ENCODE results near the gene NIPAL3.
A peak's percentile ranks its signal among the peaks of the same experiment; 100 is the strongest.

The NIPAL3 gene

GRCh38 chr1:24472527-24473251 is 57.1 kb downstream of the NIPAL3 start:
- H3K9ac ChIP-seq (ENCODE audit: low read depth in 1 of 2, low read length in 2 of 2), result no peak overlapping the region
- H3K4me3 ChIP-seq (ENCODE audit: low read length in 2 of 2), result no peak overlapping the region
- H3K9me3 ChIP-seq (ENCODE audit: control insufficient read depth in 2 of 2, low read length in 2 of 2), result no peaks in the 10 kb centered on the region
- H3K27me3 ChIP-seq (ENCODE audit: control insufficient read depth in 2 of 2, insufficient read depth in 2 of 2, low read length in 2 of 2), result no peaks in the 10 kb centered on the region
- H3K27ac ChIP-seq (ENCODE audit: low read depth in 2 of 2, low read length in 2 of 2), result no peak overlapping the region
- H3K36me3 ChIP-seq (ENCODE audit: control insufficient read depth in 2 of 2, insufficient read depth in 2 of 2, low read length in 2 of 2), result peaks cover 2 to 16% of the 10 kb centered on the region in 2 donors
- H3K4me1 ChIP-seq (ENCODE audit: control insufficient read depth in 2 of 2, insufficient read depth in 2 of 2, low read length in 2 of 2), result no peaks in the 10 kb centered on the region

DNA sequence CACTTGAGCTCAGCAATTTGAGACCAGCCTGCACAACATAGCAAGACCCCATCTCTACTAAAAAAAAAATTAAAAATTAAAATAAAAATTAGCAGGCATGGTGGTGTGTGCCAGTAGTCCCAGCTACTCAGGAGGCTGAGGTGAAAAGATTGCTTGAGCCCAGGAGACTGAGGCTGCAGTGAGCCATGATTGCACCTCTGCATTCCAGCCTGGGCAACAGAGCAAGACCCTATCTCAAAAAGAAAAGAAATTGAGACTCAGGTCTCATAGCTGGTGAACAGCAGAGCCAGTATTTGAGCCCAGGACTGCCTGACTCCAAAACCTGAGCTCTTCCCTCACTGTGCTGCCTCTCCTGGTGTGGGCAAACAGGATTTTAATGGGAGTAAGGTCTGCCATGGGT is 58.6 kb downstream of the NIPAL3 start:
- Histone ChIP-seq H3K4me1 (ENCODE audit: control insufficient read depth in 2 of 2, insufficient read depth in 2 of 2, low read length in 2 of 2) (no peaks in the 10 kb centered on the region), H3K27ac (ENCODE audit: low read depth in 2 of 2, low read length in 2 of 2) (no peak overlapping the region), H3K9ac (ENCODE audit: low read depth in 1 of 2, low read length in 2 of 2) (no peak overlapping the region), H3K4me3 (ENCODE audit: low read length in 2 of 2) (no peak overlapping the region), H3K9me3 (ENCODE audit: control insufficient read depth in 2 of 2, low read length in 2 of 2) (no peaks in the 10 kb centered on the region), H3K36me3 (ENCODE audit: control insufficient read depth in 2 of 2, insufficient read depth in 2 of 2, low read length in 2 of 2) (peaks cover 2 to 12% of the 10 kb centered on the region in 2 donors), H3K27me3 (ENCODE audit: control insufficient read depth in 2 of 2, insufficient read depth in 2 of 2, low read length in 2 of 2) (no peaks in the 10 kb centered on the region)

DNA sequence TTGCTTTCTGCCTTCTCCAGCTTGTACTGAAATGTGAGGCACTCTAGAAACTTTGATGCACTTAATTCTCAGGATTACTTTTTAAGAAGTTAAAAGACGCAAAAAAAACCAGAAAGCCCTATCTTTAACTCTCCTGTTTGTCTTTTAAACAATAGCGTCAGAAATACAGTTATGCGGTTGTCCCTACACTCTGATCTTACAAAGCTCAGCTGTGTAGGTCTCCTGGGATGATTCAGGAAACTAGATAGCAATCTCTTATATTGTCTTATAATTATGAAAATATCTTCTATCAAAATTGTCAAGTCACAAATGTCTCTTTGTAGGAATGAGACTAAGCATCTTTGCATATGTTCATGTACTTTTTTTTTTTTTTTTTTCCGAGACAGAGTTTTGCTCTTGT is 60.1 kb downstream of the NIPAL3 start:
- H3K27me3 ChIP-seq (ENCODE audit: control insufficient read depth in 2 of 2, insufficient read depth in 2 of 2, low read length in 2 of 2), result no peaks in the 10 kb centered on the region
- peaks cover 0 to 3% of the 10 kb centered on the region in 2 donors for H3K36me3 ChIP-seq (ENCODE audit: control insufficient read depth in 2 of 2, insufficient read depth in 2 of 2, low read length in 2 of 2)
- no peaks in the 10 kb centered on the region for H3K9me3 ChIP-seq (ENCODE audit: control insufficient read depth in 2 of 2, low read length in 2 of 2)
- H3K4me3 ChIP-seq (ENCODE audit: low read length in 2 of 2), result no peak overlapping the region
- H3K9ac ChIP-seq (ENCODE audit: low read depth in 1 of 2, low read length in 2 of 2), result no peak overlapping the region
- no peaks in the 10 kb centered on the region for H3K4me1 ChIP-seq (ENCODE audit: control insufficient read depth in 2 of 2, insufficient read depth in 2 of 2, low read length in 2 of 2)
- H3K27ac ChIP-seq (ENCODE audit: low read depth in 2 of 2, low read length in 2 of 2), result no peak overlapping the region

DNA sequence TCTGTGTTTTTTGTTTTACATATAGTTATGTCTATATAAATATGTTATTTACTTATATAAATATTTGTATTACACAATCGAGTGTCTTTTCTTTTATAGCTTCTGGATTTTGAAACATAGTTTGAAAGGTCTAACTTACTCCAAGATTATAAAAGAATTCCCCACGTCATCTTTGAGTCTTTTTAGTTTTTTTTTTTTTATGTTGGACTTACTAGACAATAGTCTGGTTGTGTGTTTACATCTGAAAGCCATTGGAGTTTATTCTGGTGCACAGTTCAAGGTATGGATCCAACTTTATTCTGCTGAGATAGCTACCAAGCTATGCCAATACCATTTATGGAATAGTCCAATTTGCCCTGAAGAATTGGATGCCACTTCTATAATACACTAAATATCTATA is 61.0 kb downstream of the NIPAL3 start:
- H3K27me3 ChIP-seq (ENCODE audit: control insufficient read depth in 2 of 2, insufficient read depth in 2 of 2, low read length in 2 of 2), result no peaks in the 10 kb centered on the region
- peaks cover 0 to 3% of the 10 kb centered on the region in 2 donors for H3K36me3 ChIP-seq (ENCODE audit: control insufficient read depth in 2 of 2, insufficient read depth in 2 of 2, low read length in 2 of 2)
- H3K9ac ChIP-seq (ENCODE audit: low read depth in 1 of 2, low read length in 2 of 2), result no peak overlapping the region
- H3K4me3 ChIP-seq (ENCODE audit: low read length in 2 of 2), result no peak overlapping the region
- H3K27ac ChIP-seq (ENCODE audit: low read depth in 2 of 2, low read length in 2 of 2), result no peak overlapping the region
- H3K9me3 ChIP-seq (ENCODE audit: control insufficient read depth in 2 of 2, low read length in 2 of 2), result no peaks in the 10 kb centered on the region
- H3K4me1 ChIP-seq (ENCODE audit: control insufficient read depth in 2 of 2, insufficient read depth in 2 of 2, low read length in 2 of 2), result no peaks in the 10 kb centered on the region

GRCh38 chr1:24477309-24477708 is 61.7 kb downstream of the NIPAL3 start:
- Histone ChIP-seq H3K27me3 (ENCODE audit: control insufficient read depth in 2 of 2, insufficient read depth in 2 of 2, low read length in 2 of 2) (no peaks in the 10 kb centered on the region), H3K9me3 (ENCODE audit: control insufficient read depth in 2 of 2, low read length in 2 of 2) (no peaks in the 10 kb centered on the region), H3K9ac (ENCODE audit: low read depth in 1 of 2, low read length in 2 of 2) (no peak overlapping the region), H3K27ac (ENCODE audit: low read depth in 2 of 2, low read length in 2 of 2) (no peak overlapping the region), H3K4me3 (ENCODE audit: low read length in 2 of 2) (no peak overlapping the region), H3K4me1 (ENCODE audit: control insufficient read depth in 2 of 2, insufficient read depth in 2 of 2, low read length in 2 of 2) (no peaks in the 10 kb centered on the region), H3K36me3 (ENCODE audit: control insufficient read depth in 2 of 2, insufficient read depth in 2 of 2, low read length in 2 of 2) (peaks cover 0 to 3% of the 10 kb centered on the region in 2 donors)

DNA sequence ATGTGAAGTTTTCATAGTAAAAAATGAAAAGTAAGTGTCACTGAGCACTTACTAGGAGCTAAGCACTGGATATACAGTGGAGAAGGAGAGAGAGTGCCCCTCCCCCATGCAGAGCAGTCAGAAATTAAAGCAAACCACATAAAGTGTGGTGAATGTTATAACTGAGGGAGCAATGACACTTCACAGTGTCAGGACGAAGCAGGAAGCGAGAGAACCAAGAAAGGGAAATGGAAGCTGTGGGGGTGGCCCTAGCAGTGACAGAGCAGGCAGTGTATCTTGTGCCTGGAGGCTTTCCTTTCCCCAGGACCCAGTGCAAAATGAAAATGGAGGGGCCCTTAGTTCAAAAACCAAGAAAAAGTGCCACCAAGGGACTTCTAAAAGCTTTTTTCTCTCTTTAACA is 65.5 kb downstream of the NIPAL3 start:
- Histone ChIP-seq H3K9ac (ENCODE audit: low read depth in 1 of 2, low read length in 2 of 2) (no peak overlapping the region), H3K27me3 (ENCODE audit: control insufficient read depth in 2 of 2, insufficient read depth in 2 of 2, low read length in 2 of 2) (no peaks in the 10 kb centered on the region), H3K36me3 (ENCODE audit: control insufficient read depth in 2 of 2, insufficient read depth in 2 of 2, low read length in 2 of 2) (peaks cover 0 to 3% of the 10 kb centered on the region in 2 donors), H3K27ac (ENCODE audit: low read depth in 2 of 2, low read length in 2 of 2) (peak overlapping the region in 1 of 2 donors; percentile 35), H3K9me3 (ENCODE audit: control insufficient read depth in 2 of 2, low read length in 2 of 2) (no peaks in the 10 kb centered on the region), H3K4me3 (ENCODE audit: low read length in 2 of 2) (peak overlapping the region in 1 of 2 donors; percentile 7), H3K4me1 (ENCODE audit: control insufficient read depth in 2 of 2, insufficient read depth in 2 of 2, low read length in 2 of 2) (no peaks in the 10 kb centered on the region)

- Histone ChIP-seq H3K9ac (ENCODE audit: low read depth in 1 of 2, low read length in 2 of 2) (no peak overlapping the region), H3K27ac (ENCODE audit: low read depth in 2 of 2, low read length in 2 of 2) (peak overlapping the region in 1 of 2 donors; percentile 35), H3K4me1 (ENCODE audit: control insufficient read depth in 2 of 2, insufficient read depth in 2 of 2, low read length in 2 of 2) (no peaks in the 10 kb centered on the region), H3K4me3 (ENCODE audit: low read length in 2 of 2) (no peak overlapping the region), H3K27me3 (ENCODE audit: control insufficient read depth in 2 of 2, insufficient read depth in 2 of 2, low read length in 2 of 2) (no peaks in the 10 kb centered on the region), H3K9me3 (ENCODE audit: control insufficient read depth in 2 of 2, low read length in 2 of 2) (no peaks in the 10 kb centered on the region), H3K36me3 (ENCODE audit: control insufficient read depth in 2 of 2, insufficient read depth in 2 of 2, low read length in 2 of 2) (peaks cover 0 to 3% of the 10 kb centered on the region in 2 donors)
These were observed 66.4 kb downstream of the NIPAL3 start for GRCh38 chr1:24481843-24482610.

DNA sequence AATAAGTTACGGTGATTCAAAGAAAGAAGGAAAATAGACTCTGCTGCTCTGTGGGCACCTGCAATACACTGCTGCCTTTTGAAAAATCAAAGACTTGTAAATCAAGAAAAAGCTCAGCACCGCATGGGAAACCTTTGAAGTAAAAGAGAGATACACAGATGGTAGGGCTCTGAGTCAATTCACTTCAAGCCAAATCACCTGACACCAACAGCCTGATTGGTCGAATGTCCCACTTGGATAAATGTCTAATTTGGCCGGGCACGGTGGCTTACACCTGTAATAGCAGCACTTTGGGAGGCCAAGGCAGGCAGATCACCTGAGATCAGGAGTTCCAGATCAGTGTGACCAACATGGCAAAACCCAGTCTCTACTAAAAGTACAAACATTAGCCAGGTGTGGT is 67.8 kb downstream of the NIPAL3 start:
- H3K4me1 ChIP-seq (ENCODE audit: control insufficient read depth in 2 of 2, insufficient read depth in 2 of 2, low read length in 2 of 2), result no peaks in the 10 kb centered on the region
- H3K27ac ChIP-seq (ENCODE audit: low read depth in 2 of 2, low read length in 2 of 2), result no peak overlapping the region
- H3K9ac ChIP-seq (ENCODE audit: low read depth in 1 of 2, low read length in 2 of 2), result no peak overlapping the region
- no peaks in the 10 kb centered on the region for H3K36me3 ChIP-seq (ENCODE audit: control insufficient read depth in 2 of 2, insufficient read depth in 2 of 2, low read length in 2 of 2)
- H3K4me3 ChIP-seq (ENCODE audit: low read length in 2 of 2), result no peak overlapping the region
- H3K27me3 ChIP-seq (ENCODE audit: control insufficient read depth in 2 of 2, insufficient read depth in 2 of 2, low read length in 2 of 2), result no peaks in the 10 kb centered on the region
- H3K9me3 ChIP-seq (ENCODE audit: control insufficient read depth in 2 of 2, low read length in 2 of 2), result no peaks in the 10 kb centered on the region

DNA sequence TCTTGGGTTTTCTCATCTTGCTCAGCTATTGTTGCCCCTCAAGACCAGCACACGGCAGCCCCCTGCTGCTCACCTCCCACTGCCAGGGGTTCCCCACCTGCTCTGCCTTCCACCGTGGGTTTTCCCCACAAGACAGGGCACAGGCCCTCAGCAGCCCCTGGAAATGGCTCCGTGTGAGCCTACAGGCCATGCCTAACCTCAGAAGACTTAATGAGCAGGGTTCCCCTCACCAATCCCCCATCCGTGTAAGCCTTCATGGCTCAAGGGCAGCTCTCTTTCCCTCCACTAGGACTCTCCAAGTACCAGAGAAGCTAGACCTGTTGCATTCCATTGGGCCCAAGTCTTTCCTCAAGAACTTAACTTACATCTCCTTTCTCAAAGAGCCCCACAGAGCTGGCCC is 68.6 kb downstream of the NIPAL3 start:
- no peaks in the 10 kb centered on the region for H3K9me3 ChIP-seq (ENCODE audit: control insufficient read depth in 2 of 2, low read length in 2 of 2)
- no peak overlapping the region for H3K27ac ChIP-seq (ENCODE audit: low read depth in 2 of 2, low read length in 2 of 2)

GRCh38 chr1:24486331-24487065 is 70.9 kb downstream of the NIPAL3 start:
- H3K27ac ChIP-seq (ENCODE audit: low read depth in 2 of 2, low read length in 2 of 2), result no peak overlapping the region
- H3K9ac ChIP-seq (ENCODE audit: low read depth in 1 of 2, low read length in 2 of 2), result no peak overlapping the region
- no peaks in the 10 kb centered on the region for H3K4me1 ChIP-seq (ENCODE audit: control insufficient read depth in 2 of 2, insufficient read depth in 2 of 2, low read length in 2 of 2)
- H3K9me3 ChIP-seq (ENCODE audit: control insufficient read depth in 2 of 2, low read length in 2 of 2), result no peaks in the 10 kb centered on the region
- H3K4me3 ChIP-seq (ENCODE audit: low read length in 2 of 2), result no peak overlapping the region
- H3K27me3 ChIP-seq (ENCODE audit: control insufficient read depth in 2 of 2, insufficient read depth in 2 of 2, low read length in 2 of 2), result peaks cover 0 to 3% of the 10 kb centered on the region in 2 donors
- H3K36me3 ChIP-seq (ENCODE audit: control insufficient read depth in 2 of 2, insufficient read depth in 2 of 2, low read length in 2 of 2), result no peaks in the 10 kb centered on the region

More for the DNA sequence above, 68.6 kb downstream of the NIPAL3 start:
- H3K4me1 ChIP-seq (ENCODE audit: control insufficient read depth in 2 of 2, insufficient read depth in 2 of 2, low read length in 2 of 2), result no peaks in the 10 kb centered on the region
- no peaks in the 10 kb centered on the region for H3K27me3 ChIP-seq (ENCODE audit: control insufficient read depth in 2 of 2, insufficient read depth in 2 of 2, low read length in 2 of 2)
- H3K9ac ChIP-seq (ENCODE audit: low read depth in 1 of 2, low read length in 2 of 2), result no peak overlapping the region
- H3K36me3 ChIP-seq (ENCODE audit: control insufficient read depth in 2 of 2, insufficient read depth in 2 of 2, low read length in 2 of 2), result no peaks in the 10 kb centered on the region
- H3K4me3 ChIP-seq (ENCODE audit: low read length in 2 of 2), result no peak overlapping the region
